H1 (cell line): Measurements from ENCODE around the gene HOXD12. TPM values are rescaled to one million over a fixed set of nuclear protein-coding genes. Genes with fewer than 3 reads are reported as not detected.

Experiments
- ASH2L ChIP-seq: fragments of 200-600, 300-600 bp; sonication (generic); IDR thresholded peaks from one replicate; pipeline ENCODE4 v1.7.1; 2017; ENCODE audit warnings: low read length
- ATF3 ChIP-seq: IDR thresholded peaks from 2 replicates; pipeline ENCODE4 v1.6.1; 2011; ENCODE audit warnings: low read depth, mild to moderate bottlenecking, low read length; ENCODE audit not compliant: insufficient read depth
- BACH1 ChIP-seq: IDR thresholded peaks from 2 replicates; pipeline ENCODE4 v1.6.1; 2012; ENCODE audit warnings: low read length, improper control_type of control experiment
- CBX5 ChIP-seq: fragments of 300-800, 300-1000 bp; sonication (generic); IDR thresholded peaks from 2 replicates; pipeline ENCODE4 v1.7.1; 2016; ENCODE audit warnings: antibody characterized with exemption, low read length, low read depth
- CREB1 ChIP-seq: IDR thresholded peaks from 2 replicates; pipeline ENCODE4 v1.6.1; 2012; ENCODE audit warnings: inconsistent platforms
- CTCF ChIP-seq, 3 experiments: IDR thresholded peaks; 1 replicate in 2 of 3; 2 replicates in 1 of 3; pipeline versions ENCODE4 v1.5.1 to v1.6.1; 2011; ENCODE audit warnings: low read length in 3 of 3, mild to moderate bottlenecking in 3 of 3, inconsistent platforms in 2 of 3, low read depth in 1 of 3, moderate library complexity in 1 of 3; ENCODE audit not compliant: insufficient read depth in 1 of 3; ENCODE audit errors: control extremely low read depth in 1 of 3
- E2F6 ChIP-seq: IDR thresholded peaks from 2 replicates; pipeline ENCODE4 v1.6.1; 2012; ENCODE audit warnings: inconsistent platforms
- FOSL1 ChIP-seq: IDR thresholded peaks from 2 replicates; pipeline ENCODE4 v1.6.1; 2011; ENCODE audit warnings: mild to moderate bottlenecking, low read depth, low read length, moderate library complexity; ENCODE audit not compliant: insufficient read depth
- KDM4A ChIP-seq: IDR thresholded peaks from one replicate; pipeline ENCODE4 v1.7.1; 2012; ENCODE audit warnings: low read depth, mild to moderate bottlenecking, moderate library complexity, low read length, inconsistent platforms; ENCODE audit not compliant: severe bottlenecking
- KDM5A ChIP-seq: fragments of 200-600 bp; IDR thresholded peaks from 2 replicates; pipeline ENCODE4 v1.7.1; 2012; ENCODE audit warnings: mild to moderate bottlenecking, low read length, inconsistent platforms, mixed read lengths
- MAFK ChIP-seq: IDR thresholded peaks from 2 replicates; pipeline ENCODE4 v1.6.1; 2012; ENCODE audit warnings: low read depth, mild to moderate bottlenecking, improper control_type of control experiment, low read length
- NANOG ChIP-seq: IDR thresholded peaks from 2 replicates; pipeline ENCODE4 v1.6.1; 2011; ENCODE audit warnings: low read length, low read depth, mild to moderate bottlenecking, inconsistent platforms; ENCODE audit not compliant: insufficient read depth, poor library complexity, severe bottlenecking
- POLR2AphosphoS5 ChIP-seq: IDR thresholded peaks from 2 replicates; pipeline ENCODE4 v1.6.1; 2011; ENCODE audit warnings: low read depth, low read length
- RAD21 ChIP-seq, 2 experiments: IDR thresholded peaks in 1 of 2; conservative IDR thresholded peaks in 1 of 2; 2 replicates each; pipeline ENCODE4 v1.6.1; 2011; ENCODE audit warnings: low read depth in 2 of 2, low read length in 2 of 2, improper control_type of control experiment in 1 of 2, inconsistent platforms in 1 of 2, mild to moderate bottlenecking in 1 of 2, moderate library complexity in 1 of 2
- SIRT6 ChIP-seq: IDR thresholded peaks from one replicate; pipeline ENCODE4 v1.7.1; 2012; ENCODE audit warnings: low read length, inconsistent platforms
- SIX5 ChIP-seq: IDR thresholded peaks from 2 replicates; pipeline ENCODE4 v1.6.1; 2011; ENCODE audit warnings: mild to moderate bottlenecking, low read depth, low read length
- SRF ChIP-seq: IDR thresholded peaks from 2 replicates; pipeline ENCODE4 v1.6.1; 2011; ENCODE audit warnings: mild to moderate bottlenecking, low read depth, low read length, moderate library complexity
- SUZ12 ChIP-seq: fragments of 200-600 bp; sonication (generic); IDR thresholded peaks from 2 replicates; pipeline ENCODE4 v1.6.1; 2012; ENCODE audit warnings: mild to moderate bottlenecking, inconsistent platforms, low read length, moderate library complexity, mixed read lengths
- TBP ChIP-seq: IDR thresholded peaks from 2 replicates; pipeline ENCODE4 v1.6.1; 2011; ENCODE audit warnings: low read depth, low read length, improper control_type of control experiment
- USF2 ChIP-seq: IDR thresholded peaks from 2 replicates; pipeline ENCODE4 v1.6.1; 2011; ENCODE audit warnings: low read length, improper control_type of control experiment
- polyA plus RNA-seq, 7 experiments: library from polyadenylated mRNA; depleted of rRNA in 3 of 7; stranded (reverse) in 5 of 7; unstranded in 2 of 7; fragments of >200 nt in 5 of 7; fragments of 200-250 nt in 2 of 7; gene quantifications; 1 replicate in 5 of 7; 2 replicates in 1 of 7; 4 replicates in 1 of 7; pipeline versions ENCODE4 v1.2.1 to v1.2.3, GENCODE V29; 2011 to 2013; ENCODE audit warnings: missing spikeins in 2 of 7, mixed read lengths in 2 of 7
- total RNA-seq: library from RNA; stranded (reverse); fragmentation: NEBNext Ultra II Directional; extraction: Animal tissue kit (Norgen Biotek cat#: 25700); gene quantifications from 2 replicates; pipeline ENCODE4 v1.2.1, GENCODE V29; 2021

The HOXD12 gene
- total and polyA plus RNA-seq, 2 of the 8 experiments (the other 6 are each of a cell fraction or from before 2014, with no cell fraction given) = not detected

GRCh38 chr2:176080540-176081375 lies 18.8 kb upstream of the HOXD12 start (continued):
- TF ChIP-seq ATF3 (no peak), BACH1 (no peak), E2F6 (peak; percentile 83), SUZ12 (peak; percentile 89), TBP (no peak), KDM4A (peak; percentile 69), CREB1 (no peak), SRF (no peak), ASH2L (no peak), RAD21 (IDR thresholded peaks at IDR 0.05 in 1 of 2, conservative IDR thresholded peaks at IDR 0.05 in 1 of 2; ENCODE audit: low read depth in 2 of 2, low read length in 2 of 2) (no peak), POLR2AphosphoS5 (no peak), SIX5 (no peak), FOSL1 (no peak), NANOG (no peak), CBX5 (no peak), SIRT6 (no peak), CTCF (IDR thresholded peaks at IDR 0.05; ENCODE audit: control extremely low read depth in 1 of 3, insufficient read depth in 1 of 3, low read depth in 1 of 3, low read length in 3 of 3) (no peak), MAFK (no peak), KDM5A (no peak), USF2 (no peak)
